A549 (cell line): Measurements from ENCODE around the gene ULBP3.

Experiments
- CTCF ChIP-seq: fragments of >200 bp; sonication (Bioruptor Twin); formaldehyde crosslinking; IDR thresholded peaks from 3 replicates; pipeline ENCODE4 v1.5.1; 2016
- ESRRA ChIP-seq: fragments of 150-350 bp; IDR thresholded peaks from 2 replicates; pipeline ENCODE4 v1.6.1; 2014; ENCODE audit warnings: mild to moderate bottlenecking, low read length, borderline replicate concordance
- MAX ChIP-seq: IDR thresholded peaks from 2 replicates; pipeline ENCODE4 v1.6.1; 2012

GRCh38 chr6:150069706-150070105, 785 bp upstream of the ULBP3 start:
- TF ChIP-seq CTCF (no peak), MAX (no peak), ESRRA (no peak)
